ENCODE measurements around the gene DDX6.
"Not testable (repeated sequence)": the region's sequence is repeated elsewhere in the genome, so short reads cannot be mapped to it uniquely, and the experiment has no call there.

DDX6 gene

GRCh38 chr11:118735203-118735602 is 55.8 kb downstream of the DDX6 start:
- no peak for DNase-seq

GRCh38 chr11:118734031-118734430 is 56.9 kb downstream of the DDX6 start:
- no peak for DNase-seq

GRCh38 chr11:118729753-118730152 is 61.2 kb downstream of the DDX6 start:
- not testable (repeated sequence) for DNase-seq

- DNase-seq: not testable (repeated sequence)
These were observed 62.9 kb downstream of the DDX6 start for GRCh38 chr11:118728112-118728511.

GRCh38 chr11:118727721-118728066 is 63.3 kb downstream of the DDX6 start:
- not testable (repeated sequence) for DNase-seq

- DNase-seq: not testable (repeated sequence)
These were observed 63.8 kb downstream of the DDX6 start for GRCh38 chr11:118727001-118727720.

- not testable (repeated sequence) for DNase-seq
These were observed 69.4 kb downstream of the DDX6 start for GRCh38 chr11:118721478-118722015.

- not testable (repeated sequence) for DNase-seq
These were observed 70.2 kb downstream of the DDX6 start for GRCh38 chr11:118720740-118721139.

- not testable (repeated sequence) for DNase-seq
These were observed 70.9 kb downstream of the DDX6 start for GRCh38 chr11:118720078-118720477.

GRCh38 chr11:118718562-118718961 is 72.4 kb downstream of the DDX6 start:
- DNase-seq: not testable (repeated sequence)

GRCh38 chr11:118717733-118718132 is 73.2 kb downstream of the DDX6 start:
- DNase-seq: not testable (repeated sequence)

- not testable (repeated sequence) for DNase-seq
These were observed 73.7 kb downstream of the DDX6 start for GRCh38 chr11:118717221-118717620.

- no peak for DNase-seq
These were observed 75.1 kb downstream of the DDX6 start for GRCh38 chr11:118715837-118716260.

GRCh38 chr11:118715245-118715831 is 75.6 kb downstream of the DDX6 start:
- DNase-seq: no peak

- no peak for DNase-seq
These were observed 76.1 kb downstream of the DDX6 start for GRCh38 chr11:118714816-118715215.

GRCh38 chr11:118714416-118714815 is 76.5 kb downstream of the DDX6 start:
- not testable (repeated sequence) for DNase-seq

- no peak for DNase-seq
These were observed 82.7 kb downstream of the DDX6 start for GRCh38 chr11:118708296-118708695.

GRCh38 chr11:118706546-118706825 is 84.5 kb downstream of the DDX6 start:
- no peak for DNase-seq

- DNase-seq: no peak
These were observed 85.0 kb downstream of the DDX6 start for GRCh38 chr11:118705791-118706545.

GRCh38 chr11:118705111-118705741 is 85.7 kb downstream of the DDX6 start:
- DNase-seq: peak; percentile 37

- DNase-seq: no peak
These were observed 87.3 kb downstream of the DDX6 start for GRCh38 chr11:118703563-118704106.

GRCh38 chr11:118699506-118700220 is 91.3 kb downstream of the DDX6 start:
- no peak for DNase-seq

Measured in activated CD4-positive, alpha-beta T cell treated with anti-CD3 and anti-CD28 coated beads, Interleukin-10, Interleukin-2, amounts not matched to agents 100 ng/mL and 50 ng/mL, durations not matched to agents 16 hours and 8 hours (primary cell).